Muscle of back (tissue), 11 donors: ENCODE data around the gene HUWE1. TPM values are rescaled to one million over a fixed set of nuclear protein-coding genes. Genes with fewer than 3 reads are reported as not detected.
A peak's percentile ranks its signal among the peaks of the same experiment; 100 is the strongest.

Experiments
- DNase-seq, 3 donors: peaks; one replicate each; pipeline versions ENCODE4 v3.0.0 to v3.0.0-alpha.2; 2013
- polyA plus RNA-seq, 10 donors: library from polyadenylated mRNA; unstranded; fragments of 120-200 nt; gene quantifications; one replicate each; pipeline ENCODE4 v1.2.1, GENCODE V29; 2013; ENCODE audit not compliant: insufficient read length in 10 of 10

The HUWE1 gene
- polyA plus RNA-seq, 10 donors: 70.7 to 93.8 (median 83.4) TPM

DNA sequence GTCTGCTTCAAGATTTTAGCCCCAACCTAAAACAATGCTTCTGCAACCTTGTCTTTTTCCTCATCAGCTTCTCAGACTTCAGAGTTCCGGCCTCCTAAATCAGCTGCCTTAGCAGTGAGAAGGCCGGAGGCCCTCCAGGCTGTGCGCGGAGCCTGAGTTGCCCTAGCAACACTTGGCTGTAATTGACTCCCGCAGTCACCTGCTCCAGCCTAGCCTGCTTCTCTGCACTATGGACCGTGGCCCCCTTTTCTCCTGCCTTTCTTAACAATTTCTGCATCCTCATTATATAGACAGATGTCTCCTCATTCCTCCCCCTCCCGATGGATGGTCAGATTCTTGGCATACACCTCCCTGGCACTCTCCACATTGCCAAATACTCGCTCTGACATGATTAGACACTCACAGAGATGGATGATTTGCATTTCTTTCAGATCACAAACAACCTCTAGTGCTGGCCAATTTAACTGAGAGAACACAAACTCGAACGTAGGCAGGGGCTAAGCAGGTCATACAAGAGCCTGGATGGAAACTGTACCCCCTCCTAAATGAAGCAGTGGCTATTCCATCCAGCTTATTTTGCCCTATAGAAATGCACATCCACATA lies 9.5 kb upstream of the HUWE1 start:
- no peak for DNase-seq

DNA sequence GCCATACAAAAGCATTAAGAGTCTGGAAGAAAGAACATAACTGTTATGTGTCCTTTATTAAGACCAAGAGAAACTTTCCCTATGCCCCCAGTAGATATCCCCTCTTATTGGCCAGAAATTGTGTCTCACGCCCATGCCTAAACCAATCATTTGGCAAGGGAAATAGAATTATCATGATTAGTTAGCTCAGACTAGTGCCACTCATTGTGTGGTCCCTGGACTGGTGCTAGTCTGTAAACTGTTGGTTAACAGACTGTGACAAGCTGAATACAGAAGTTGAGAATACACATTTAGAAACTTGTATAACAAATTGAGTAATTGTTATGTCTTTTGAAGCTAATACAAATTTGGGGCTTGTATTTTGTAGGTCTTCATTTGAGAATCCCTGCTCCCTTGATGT lies 8.1 kb upstream of the HUWE1 start:
- no peak for DNase-seq

DNA sequence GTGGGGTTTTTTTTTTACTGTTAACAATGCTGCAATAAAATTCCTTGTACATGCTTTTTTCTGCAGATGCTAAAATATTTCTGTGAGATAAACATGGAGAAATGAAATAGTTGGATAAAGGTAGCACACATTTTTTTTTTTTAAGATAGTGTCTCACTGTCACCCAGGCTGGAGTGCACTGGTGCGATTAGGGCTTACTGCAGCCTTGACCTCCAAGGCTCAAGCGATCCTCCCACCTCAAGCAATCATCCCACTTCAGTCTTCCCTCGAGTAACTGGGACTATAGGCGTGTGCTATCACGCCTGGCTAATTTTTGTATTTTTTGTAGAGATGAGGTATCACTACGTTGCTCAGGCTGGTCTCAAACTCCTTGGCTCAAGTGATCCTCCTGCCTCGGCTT lies 1.8 kb upstream of the HUWE1 start:
- no peak for DNase-seq

DNA sequence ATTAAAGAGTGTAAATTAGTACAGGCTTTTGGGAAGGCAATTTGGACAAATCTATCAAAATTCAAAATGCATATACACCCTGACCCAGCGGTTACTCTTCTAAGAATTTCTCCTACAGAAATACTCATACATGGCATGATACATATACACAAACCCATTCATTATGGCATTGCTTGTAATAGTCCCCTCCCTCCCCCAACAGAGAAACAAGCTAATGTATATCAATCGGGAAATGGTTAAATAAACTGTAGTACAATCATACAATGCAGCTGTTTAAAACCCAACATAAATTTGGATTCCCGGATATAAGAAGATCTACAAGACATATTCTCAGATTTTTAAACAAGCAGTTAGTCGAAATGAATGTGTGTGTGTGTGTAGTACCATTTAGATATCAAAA lies 808 bp downstream of the HUWE1 start:
- no peak for DNase-seq

DNA sequence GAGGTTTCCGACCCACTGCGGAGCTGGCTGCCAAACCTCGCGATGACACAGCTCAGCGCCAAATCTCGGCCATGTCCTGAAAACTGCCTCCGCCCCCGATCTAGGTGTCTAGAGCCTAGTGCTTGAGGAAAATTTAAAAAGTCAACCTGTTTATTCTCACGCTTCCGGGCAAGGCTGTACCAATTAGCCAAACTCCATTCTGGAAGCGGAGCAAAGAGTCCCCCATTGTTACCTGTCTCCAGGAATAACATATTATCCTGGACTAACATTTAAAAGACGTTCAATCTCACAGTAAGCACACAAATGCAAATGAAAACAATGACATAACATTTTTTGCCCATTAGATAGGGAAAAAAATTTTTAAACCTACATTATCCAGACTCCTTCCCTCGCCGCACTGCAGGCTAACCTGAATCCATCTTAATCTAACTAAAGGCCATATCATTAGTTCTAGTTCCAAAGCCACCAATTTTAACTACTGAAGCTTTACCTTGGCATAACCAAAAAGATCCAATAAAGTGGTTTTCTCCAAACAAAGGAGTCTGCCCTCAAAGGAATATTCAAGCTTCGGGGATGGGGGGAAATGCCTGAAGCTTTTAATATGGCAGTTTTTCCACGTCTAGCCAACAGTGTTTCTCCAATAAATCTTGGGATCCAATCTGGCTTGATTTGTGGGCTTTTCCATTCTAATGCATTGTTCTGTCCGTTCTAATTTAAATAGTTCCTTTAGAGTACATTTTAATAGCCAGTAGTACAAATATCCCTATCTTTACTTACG lies 1.9 kb downstream of the HUWE1 start:
- no peak for DNase-seq

DNA sequence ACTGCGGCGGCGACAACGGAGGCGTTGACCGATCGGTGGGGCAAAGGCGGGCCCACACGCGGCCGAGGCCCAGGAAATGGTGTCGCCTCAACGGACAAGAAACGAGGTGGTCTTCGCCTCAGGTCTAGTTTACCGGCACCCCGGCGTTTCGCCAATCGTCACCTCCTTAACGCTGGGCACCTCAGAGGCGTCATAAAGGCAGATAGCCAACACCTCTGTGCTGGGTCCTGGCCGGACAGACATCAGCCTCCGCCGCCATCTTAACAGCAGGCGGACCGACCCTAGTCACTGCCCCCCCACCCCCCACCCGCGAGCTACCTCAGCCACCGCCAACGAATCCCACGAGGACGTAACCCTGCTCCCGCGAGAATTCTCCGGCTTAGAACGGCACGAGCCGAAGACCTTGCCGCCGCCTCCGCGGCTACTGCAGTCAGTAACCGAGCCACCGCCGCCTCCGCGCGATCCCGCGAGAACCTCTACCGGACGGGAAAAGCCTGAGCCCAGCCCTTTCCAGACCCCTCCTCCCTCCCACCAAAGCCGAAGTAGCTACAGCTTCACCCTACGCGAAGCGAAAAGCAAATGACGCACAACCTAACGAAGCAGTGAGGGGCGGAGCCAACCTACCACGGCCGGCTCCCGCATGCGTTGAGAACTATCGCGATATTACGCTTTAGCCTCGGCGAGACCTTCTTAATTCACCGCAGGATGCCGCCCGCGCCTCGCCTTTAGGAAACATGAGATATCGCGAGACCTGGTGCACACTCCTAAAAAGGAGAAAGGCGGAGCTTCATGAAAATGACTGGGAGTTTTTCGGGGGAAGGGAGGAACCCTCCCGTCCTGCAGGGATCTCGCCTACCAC lies 2.7 kb downstream of the HUWE1 start:
- DNase-seq: peak; percentile 95 to 98 (median 98)

DNA sequence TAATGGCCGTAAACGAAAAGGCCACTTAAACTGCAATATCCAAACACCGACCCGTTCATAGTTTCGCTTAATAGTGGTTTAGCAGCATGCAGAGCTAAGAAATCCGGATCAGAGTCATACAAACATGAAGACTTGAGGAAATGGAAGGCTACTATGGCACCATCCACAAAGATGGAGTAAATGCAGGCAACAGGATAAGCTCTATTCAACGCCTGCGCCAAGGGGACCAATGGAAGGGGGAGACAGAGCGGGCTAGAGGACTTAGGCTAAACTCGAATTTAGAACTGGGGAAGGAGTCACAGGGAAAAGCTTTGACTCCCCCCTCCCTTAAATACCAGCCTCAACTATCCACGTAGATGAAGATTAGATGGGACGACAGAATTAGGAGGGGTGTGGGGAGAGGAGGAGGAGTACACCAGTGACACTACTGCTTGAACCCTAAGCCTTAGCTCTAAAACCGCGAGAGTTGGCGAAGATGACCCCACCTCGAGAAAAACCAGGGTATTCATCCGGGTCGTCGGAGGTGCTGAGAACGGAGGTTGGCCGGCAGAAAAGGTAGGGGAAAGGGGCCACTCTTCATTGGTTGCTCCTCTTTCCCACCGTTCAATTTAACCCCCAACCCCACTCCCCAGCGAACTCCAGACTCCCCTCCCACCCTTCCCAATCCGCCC lies 3.5 kb downstream of the HUWE1 start:
- peak in 2 of 3 donors; percentile 42 to 65 for DNase-seq

DNA sequence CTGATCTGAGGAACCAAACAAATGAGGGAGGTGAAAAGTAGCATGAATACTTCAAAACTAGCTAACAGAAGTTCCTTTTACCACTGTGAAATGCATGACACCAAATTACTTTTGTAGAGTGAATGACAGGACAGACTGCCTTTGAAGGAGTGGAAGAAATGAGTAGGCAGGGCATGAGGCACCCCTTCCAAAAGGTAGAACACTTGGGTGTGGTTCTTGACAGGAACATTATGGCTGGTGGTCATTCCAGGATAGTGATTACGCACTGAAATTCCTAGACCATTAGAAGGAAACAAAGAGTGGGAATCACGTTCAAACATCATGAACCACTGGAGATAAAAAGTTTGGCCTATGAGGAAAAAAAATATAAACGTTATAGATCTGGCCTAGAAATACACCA lies 4.9 kb downstream of the HUWE1 start:
- DNase-seq: no peak

DNA sequence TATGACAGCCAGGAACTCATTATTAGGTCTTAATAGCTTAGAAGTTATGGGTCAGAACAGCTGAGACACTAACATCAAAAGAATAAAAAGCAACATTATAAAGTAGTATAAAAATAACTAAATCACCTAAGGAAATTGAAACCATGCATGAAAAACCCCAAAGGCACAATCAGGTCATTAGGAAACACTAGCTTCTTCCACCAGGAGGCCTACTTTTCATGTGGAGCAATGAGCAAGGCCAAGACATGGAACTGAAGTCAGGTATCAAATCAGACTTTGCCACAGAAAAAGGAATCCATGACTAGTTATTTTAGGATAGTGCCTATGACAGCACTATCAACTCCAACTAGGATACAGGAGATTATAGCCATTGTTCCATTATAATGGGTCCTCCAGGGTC lies 7.9 kb downstream of the HUWE1 start:
- DNase-seq: no peak

DNA sequence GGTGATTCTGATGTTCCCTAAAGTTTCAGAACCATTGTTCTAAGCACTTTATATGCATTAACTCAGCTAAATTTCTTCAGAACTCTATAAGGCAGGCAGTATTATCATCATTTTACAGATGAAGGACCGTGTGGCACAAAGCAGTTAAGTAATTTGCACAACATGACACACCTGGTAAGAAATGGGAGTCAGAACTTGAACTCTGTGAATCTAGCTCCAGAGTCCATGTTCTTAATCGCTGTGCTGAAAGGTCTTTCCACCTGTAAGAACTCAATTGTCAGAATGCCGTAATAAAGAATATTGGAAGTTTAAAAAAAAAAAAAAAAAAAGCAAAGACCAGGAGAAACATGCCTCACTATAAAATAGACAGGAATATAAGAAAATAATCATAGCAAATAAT lies 9.2 kb downstream of the HUWE1 start:
- no peak for DNase-seq

DNA sequence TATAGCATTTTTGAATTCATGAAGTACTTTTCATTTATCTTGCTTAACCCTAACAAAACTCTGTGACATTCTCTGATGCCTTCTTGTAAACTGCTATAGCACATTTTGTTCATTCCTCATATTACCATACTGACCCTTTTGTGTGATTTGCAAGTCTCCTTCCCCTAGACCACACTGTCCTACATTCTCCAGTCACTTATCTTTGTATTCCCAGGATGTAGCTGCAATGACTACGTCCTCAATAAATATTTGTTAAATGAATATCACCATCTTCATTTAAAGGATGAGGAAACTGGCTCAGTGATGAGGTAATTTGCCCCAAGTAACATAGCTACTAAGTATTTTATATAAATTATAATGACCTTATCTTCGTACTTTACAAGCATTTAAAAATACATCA lies 11.9 kb downstream of the HUWE1 start:
- no peak for DNase-seq

DNA sequence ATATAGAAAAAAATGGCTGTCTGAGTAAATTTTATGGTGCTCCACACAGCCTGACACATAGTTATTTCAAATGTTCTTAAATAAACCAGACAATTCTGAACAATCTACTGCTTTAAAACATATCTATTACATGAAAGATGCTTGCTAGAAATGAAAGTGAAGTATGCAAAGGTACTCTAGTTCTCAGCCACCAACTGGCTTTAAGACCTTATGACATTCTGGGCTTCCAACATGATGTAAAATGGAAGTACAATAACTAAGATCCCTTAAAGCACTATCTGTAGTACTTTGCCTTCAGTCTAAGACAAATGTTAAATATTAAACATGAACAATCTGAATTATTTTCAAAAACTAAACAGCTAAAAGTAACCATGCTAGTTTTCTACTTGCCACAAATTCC lies 17.3 kb downstream of the HUWE1 start:
- DNase-seq: no peak

DNA sequence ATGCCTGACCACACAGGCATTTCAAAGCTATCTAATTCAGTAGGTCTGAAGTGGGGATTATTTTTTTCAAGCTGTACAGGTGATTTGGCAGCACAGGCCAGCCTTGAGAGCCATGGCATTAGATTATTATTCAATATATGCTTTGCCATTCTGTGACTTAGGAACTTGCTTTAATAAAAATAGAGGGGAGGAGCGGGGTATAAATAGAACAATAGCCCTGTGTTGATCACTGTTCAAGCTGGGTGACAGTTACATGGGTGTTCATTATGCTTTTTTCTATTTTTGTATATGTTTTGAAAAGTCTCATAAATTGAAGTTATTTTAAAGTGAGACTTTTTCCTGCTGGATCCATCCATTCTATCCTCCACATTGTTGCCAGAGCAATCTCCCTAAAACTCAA lies 20.3 kb downstream of the HUWE1 start:
- no peak for DNase-seq

DNA sequence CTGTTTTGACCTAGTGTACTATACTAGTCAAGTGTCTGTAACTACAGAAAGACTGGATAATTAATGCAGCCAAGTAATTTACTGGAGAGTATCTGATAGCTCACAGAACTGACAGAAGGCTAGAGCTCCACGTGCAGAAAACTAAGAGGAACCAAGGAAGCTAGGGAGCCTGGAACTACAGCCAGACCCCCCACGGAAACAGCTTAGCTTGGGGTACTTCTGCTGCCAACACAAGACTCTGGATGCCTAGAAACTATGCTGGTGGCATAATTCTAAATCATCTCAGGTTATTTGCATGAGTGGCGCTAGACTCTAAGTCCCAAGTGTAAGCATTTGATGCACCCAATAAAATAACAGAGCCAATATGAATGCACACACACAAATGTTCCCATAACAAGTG lies 26.5 kb downstream of the HUWE1 start:
- DNase-seq: no peak

DNA sequence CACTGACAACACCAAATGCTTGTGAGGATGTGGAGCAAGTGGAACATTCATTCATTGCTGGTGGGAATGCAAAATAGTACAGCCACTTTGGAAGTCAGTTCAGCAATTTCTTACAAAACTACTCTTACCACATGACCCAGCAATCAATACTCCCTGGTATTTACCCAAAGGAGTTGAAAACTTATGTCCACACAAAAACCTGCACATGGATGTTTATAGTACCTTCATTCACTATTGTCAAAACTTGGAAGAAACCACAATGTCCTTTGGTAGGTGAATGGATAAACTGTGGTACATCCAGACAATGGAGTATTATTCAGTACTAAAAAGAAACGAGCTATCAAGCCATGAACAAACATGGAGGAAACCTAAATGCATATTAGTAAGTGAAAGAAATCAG lies 27.5 kb downstream of the HUWE1 start:
- no peak for DNase-seq

DNA sequence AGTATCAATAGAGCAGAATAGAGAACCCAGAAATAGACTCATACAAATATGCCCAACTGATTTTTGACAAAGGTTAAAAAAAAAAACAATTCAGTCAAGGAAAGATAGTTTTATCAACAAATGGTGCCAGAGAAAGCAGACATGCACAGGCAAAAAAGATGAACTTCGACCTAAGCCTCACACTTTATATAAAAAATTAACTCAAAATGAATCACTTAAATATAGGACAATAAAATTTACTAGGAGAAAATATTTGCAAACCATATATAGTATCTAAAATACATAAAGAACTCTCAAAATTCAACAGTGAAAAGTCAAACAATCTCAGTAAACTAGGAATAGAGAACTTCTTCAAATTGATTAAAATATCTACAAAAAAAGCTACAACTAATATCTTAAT lies 29.7 kb downstream of the HUWE1 start:
- DNase-seq: no peak

DNA sequence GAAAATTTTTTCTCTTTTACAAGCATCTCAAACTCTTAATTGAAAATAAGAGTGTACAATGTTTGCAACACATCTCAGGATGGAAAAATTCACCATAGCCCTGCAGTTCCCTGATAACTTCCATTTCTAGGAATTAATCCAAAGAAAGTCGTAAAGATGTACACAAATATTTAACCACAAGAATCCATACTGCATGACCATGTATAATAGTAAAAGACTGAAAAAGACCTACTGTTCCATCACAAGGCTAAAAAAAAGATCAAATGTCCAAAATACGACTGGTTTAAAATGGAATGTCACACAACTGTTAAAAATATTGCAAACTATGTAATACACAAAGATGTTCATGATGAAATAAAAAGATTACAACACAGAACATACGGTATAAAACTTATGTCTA lies 32.1 kb downstream of the HUWE1 start:
- peak in 1 of 3 donors; percentile 0 for DNase-seq

DNA sequence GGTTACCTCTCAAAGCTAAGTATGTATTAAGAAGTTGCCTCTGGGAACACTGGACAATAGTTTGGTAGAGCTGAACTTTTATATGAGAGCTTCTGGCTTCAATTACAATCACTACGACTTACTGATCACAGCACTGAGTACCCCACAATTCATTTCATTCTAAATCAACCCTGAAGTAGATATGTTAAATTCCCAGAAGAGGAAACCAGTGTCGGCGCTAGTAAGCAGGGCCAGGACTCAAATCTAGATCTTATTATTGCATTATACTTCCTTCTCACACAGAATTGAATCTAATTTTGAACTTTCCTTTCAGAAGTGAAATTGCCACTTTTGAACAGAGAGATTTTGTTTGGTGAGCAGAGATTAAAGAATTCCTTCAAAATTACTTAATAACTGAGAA lies 41.8 kb downstream of the HUWE1 start:
- DNase-seq: no peak

DNA sequence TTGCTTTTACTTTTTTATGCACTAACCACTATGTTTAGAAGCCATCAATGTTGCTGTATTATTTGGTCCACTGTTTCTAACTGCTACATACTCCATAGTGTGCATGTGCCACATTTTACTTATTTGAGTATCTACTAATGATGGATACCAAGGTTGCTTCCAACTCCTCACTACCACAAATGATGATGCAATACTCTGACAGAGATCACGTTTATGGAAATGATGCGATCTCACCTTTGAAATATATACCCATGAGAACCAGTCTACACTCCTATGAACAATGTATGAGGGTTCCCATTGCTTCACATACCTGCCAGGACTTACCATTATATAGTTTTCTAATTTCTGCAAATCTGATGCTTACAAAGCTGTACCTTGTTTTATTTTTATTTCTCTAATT lies 44.2 kb downstream of the HUWE1 start:
- DNase-seq: no peak

DNA sequence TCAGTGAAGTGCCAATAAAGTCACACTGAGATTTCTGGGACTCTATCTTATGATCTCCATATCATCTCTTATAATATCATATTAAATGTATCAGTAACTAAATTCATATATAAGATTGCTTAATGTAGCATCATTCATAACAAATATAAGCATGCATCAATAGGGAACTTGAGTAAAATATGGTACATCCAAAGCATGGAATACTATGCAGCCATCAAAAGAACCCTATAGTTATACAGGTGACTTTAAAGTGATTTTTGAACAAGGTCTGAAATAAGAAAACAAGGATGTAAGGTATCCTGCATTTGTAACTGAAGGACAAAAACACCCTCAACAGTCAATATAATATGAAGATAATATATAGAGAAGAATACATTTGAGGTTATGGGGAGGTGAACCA lies 47.3 kb downstream of the HUWE1 start:
- DNase-seq: no peak

DNA sequence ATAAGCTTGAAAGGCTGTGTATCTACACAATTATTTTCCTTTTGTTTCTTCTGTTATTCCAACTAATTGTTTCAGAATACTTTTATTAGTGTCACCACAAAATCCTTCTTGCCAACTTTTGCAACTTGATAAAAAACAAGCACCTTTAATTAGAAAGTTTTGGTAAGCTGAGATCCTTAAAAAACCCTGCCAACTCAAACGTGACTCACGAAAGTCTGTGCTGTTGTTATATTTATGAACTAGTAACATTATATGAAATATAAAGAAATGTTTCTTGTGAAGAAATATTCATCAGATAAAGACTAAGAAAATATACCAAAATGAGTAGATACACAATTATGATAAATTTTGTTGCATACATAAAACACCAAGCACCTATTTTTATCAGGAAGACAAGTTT lies 49.0 kb downstream of the HUWE1 start:
- DNase-seq: no peak

DNA sequence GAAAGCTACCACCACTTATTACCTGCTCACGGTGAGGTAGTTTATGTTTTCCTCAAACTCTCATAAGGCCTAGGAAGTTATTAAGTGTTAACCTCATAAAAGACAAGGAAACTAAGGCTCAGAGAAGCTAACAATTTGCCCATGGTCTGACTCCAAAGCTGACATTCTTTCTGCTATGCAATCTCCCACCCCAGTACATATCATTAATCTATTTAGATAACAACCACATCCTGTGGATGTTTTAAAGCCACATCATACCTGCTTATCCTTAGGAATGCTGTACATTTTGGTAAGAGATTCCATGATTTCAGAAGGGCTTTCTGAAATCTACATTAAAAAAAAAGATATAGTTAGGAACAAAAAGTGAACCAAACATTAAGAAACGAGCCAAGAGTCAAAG lies 55.4 kb downstream of the HUWE1 start:
- no peak for DNase-seq
